HG03097 (cell line): ENCODE results near the gene PPL.

Experiments used
- ATAC-seq: cut with Tn5 transposase; IDR thresholded peaks from one replicate; pipeline ENCODE4 v1.9.1; 2021; ENCODE audit not compliant: unreplicated experiment, low FRiP score

The PPL gene

GRCh38 chr16:4892361-4893102 is 44.4 kb downstream of the PPL start:
- ATAC-seq, result no peak

GRCh38 chr16:4891886-4892216 is 45.1 kb downstream of the PPL start:
- ATAC-seq, result no peak

GRCh38 chr16:4891097-4891885 is 45.7 kb downstream of the PPL start:
- no peak for ATAC-seq

- ATAC-seq, result no peak
Measured at GRCh38 chr16:4890686-4891085, 46.3 kb downstream of the PPL start.

GRCh38 chr16:4890026-4890425 is 46.9 kb downstream of the PPL start:
- ATAC-seq, result no peak

- ATAC-seq, result no peak
Measured at GRCh38 chr16:4888428-4889135, 48.4 kb downstream of the PPL start.

GRCh38 chr16:4886151-4886550 is 50.8 kb downstream of the PPL start:
- no peak for ATAC-seq

GRCh38 chr16:4884972-4885874 is 51.7 kb downstream of the PPL start:
- ATAC-seq, result no peak

- no peak for ATAC-seq
Measured at GRCh38 chr16:4884209-4884608, 52.7 kb downstream of the PPL start.

- no peak for ATAC-seq
Measured at GRCh38 chr16:4883501-4883900, 53.4 kb downstream of the PPL start.

- ATAC-seq, result no peak
Measured at GRCh38 chr16:4882633-4883285, 54.2 kb downstream of the PPL start.

GRCh38 chr16:4882000-4882632 is 54.8 kb downstream of the PPL start:
- ATAC-seq, result no peak

GRCh38 chr16:4880006-4880580 is 56.9 kb downstream of the PPL start:
- ATAC-seq, result no peak

- ATAC-seq, result no peak
Measured at GRCh38 chr16:4879049-4879448, 57.9 kb downstream of the PPL start.

- no peak for ATAC-seq
Measured at GRCh38 chr16:4877380-4877685, 59.6 kb downstream of the PPL start.

GRCh38 chr16:4876646-4877379 is 60.1 kb downstream of the PPL start:
- no peak for ATAC-seq

GRCh38 chr16:4874666-4875065 is 62.3 kb downstream of the PPL start:
- ATAC-seq, result no peak

- ATAC-seq, result no peak
Measured at GRCh38 chr16:4873091-4873490, 63.9 kb downstream of the PPL start.

- ATAC-seq, result no peak
Measured at GRCh38 chr16:4871071-4871470, 65.9 kb downstream of the PPL start.
